NCI-H2196 treated with DMSO at 0.1 percent for 48 hours (cell line): Measurements from ENCODE around the gene ABHD14A.
"Not testable (repeated sequence)": the region's sequence is repeated elsewhere in the genome, so short reads cannot be mapped to it uniquely, and the experiment has no call there.

ENCODE experiments used
- DNase-seq: peaks from one replicate; lab custom pipeline; 2025; ENCODE audit not compliant: unreplicated experiment; lab: John Stamatoyannopoulos, UW

ABHD14A gene

GRCh38 chr3:51974963-51975851, at the start of gene ABHD14A:
ABHD14A (plus strand) TSS chr3:51975064; CDS start chr3:51975136, 72 bp downstream.
- DNase-seq: peak; percentile 15

GRCh38 chr3:51927061-51927977, 47.5 kb upstream of the ABHD14A start:
- DNase-seq: no peak

GRCh38 chr3:51928438-51928837, 46.4 kb upstream of the ABHD14A start:
- no peak for DNase-seq

- DNase-seq: not testable (repeated sequence)
Observed at GRCh38 chr3:51928981-51929380, 45.9 kb upstream of the ABHD14A start.

GRCh38 chr3:51929420-51930003, 45.4 kb upstream of the ABHD14A start:
- DNase-seq: no peak

GRCh38 chr3:51930439-51930838, 44.4 kb upstream of the ABHD14A start:
- DNase-seq: no peak

GRCh38 chr3:51931756-51932155, 43.1 kb upstream of the ABHD14A start:
- DNase-seq: no peak

- DNase-seq: no peak
Observed at GRCh38 chr3:51932471-51933370, 42.1 kb upstream of the ABHD14A start.

- no peak for DNase-seq
Observed at GRCh38 chr3:51933471-51934138, 41.3 kb upstream of the ABHD14A start.

- DNase-seq: no peak
Observed at GRCh38 chr3:51934139-51934850, 40.6 kb upstream of the ABHD14A start.

- no peak for DNase-seq
Observed at GRCh38 chr3:51934991-51935885, 39.6 kb upstream of the ABHD14A start.

- no peak for DNase-seq
Observed at GRCh38 chr3:51935886-51936755, 38.7 kb upstream of the ABHD14A start.

GRCh38 chr3:51937014-51937413, 37.9 kb upstream of the ABHD14A start:
- no peak for DNase-seq

- DNase-seq: no peak
Observed at GRCh38 chr3:51937611-51938450, 37.0 kb upstream of the ABHD14A start.

- no peak for DNase-seq
Observed at GRCh38 chr3:51938780-51939425, 36.0 kb upstream of the ABHD14A start.
